ENCODE data around the gene CADPS. TPM values are rescaled to one million over a fixed set of nuclear protein-coding genes. Genes with fewer than 3 reads are reported as not detected.

Gene CADPS
- total RNA-seq, 1 experiment from 2014 or later, result 5.2 TPM

- Histone ChIP-seq H3K27me3 (ENCODE audit: control insufficient read depth, insufficient read depth, low read length) (peaks cover 50% of the 10 kb centered on the region), H3K36me3 (replicated peaks; ENCODE audit: control insufficient read depth, insufficient read depth, low read length) (no peaks in the 10 kb centered on the region), H3K4me3 (ENCODE audit: insufficient read depth, low read depth, low read length) (no peak overlapping the region)
- peak; percentile 27 for DNase-seq
Measured at GRCh38 chr3:62361824-62362223, 513.4 kb downstream of the CADPS start.

- no peak for DNase-seq
- no peak overlapping the region for H3K4me3 ChIP-seq (ENCODE audit: insufficient read depth, low read depth, low read length)
- peaks cover 50% of the 10 kb centered on the region for H3K27me3 ChIP-seq (ENCODE audit: control insufficient read depth, insufficient read depth, low read length)
- H3K36me3 ChIP-seq (replicated peaks; ENCODE audit: control insufficient read depth, insufficient read depth, low read length), result no peaks in the 10 kb centered on the region
Measured at GRCh38 chr3:62361261-62361660, 514.0 kb downstream of the CADPS start.

- Histone ChIP-seq H3K27me3 (ENCODE audit: control insufficient read depth, insufficient read depth, low read length) (peaks cover 47% of the 10 kb centered on the region), H3K4me3 (ENCODE audit: insufficient read depth, low read depth, low read length) (no peak overlapping the region), H3K36me3 (replicated peaks; ENCODE audit: control insufficient read depth, insufficient read depth, low read length) (no peaks in the 10 kb centered on the region)
- DNase-seq, result no peak
Measured at GRCh38 chr3:62359531-62359930, 515.7 kb downstream of the CADPS start.

GRCh38 chr3:62356356-62356755 lies 518.9 kb downstream of the CADPS start:
- Histone ChIP-seq H3K4me3 (ENCODE audit: insufficient read depth, low read depth, low read length) (no peak overlapping the region), H3K36me3 (replicated peaks; ENCODE audit: control insufficient read depth, insufficient read depth, low read length) (no peaks in the 10 kb centered on the region), H3K27me3 (ENCODE audit: control insufficient read depth, insufficient read depth, low read length) (peaks cover 40% of the 10 kb centered on the region)
- DNase-seq, result no peak

GRCh38 chr3:62355703-62356102 lies 519.5 kb downstream of the CADPS start:
- Histone ChIP-seq H3K36me3 (replicated peaks; ENCODE audit: control insufficient read depth, insufficient read depth, low read length) (no peaks in the 10 kb centered on the region), H3K27me3 (ENCODE audit: control insufficient read depth, insufficient read depth, low read length) (peaks cover 40% of the 10 kb centered on the region), H3K4me3 (ENCODE audit: insufficient read depth, low read depth, low read length) (no peak overlapping the region)
- no peak for DNase-seq

Measured in H7 (cell line).